GM19372 (cell line): Measurements from ENCODE around the gene NHSL2.
A peak's percentile ranks its signal among the peaks of the same experiment; 100 is the strongest.

Experiments used
- ATAC-seq: cut with Tn5 transposase; IDR thresholded peaks from one replicate; pipeline ENCODE4 v1.9.1; 2021; ENCODE audit warnings: mild to moderate bottlenecking, low read depth, moderate library complexity; ENCODE audit not compliant: unreplicated experiment

NHSL2 gene

GRCh38 chrX:72060921-72061490, 150.4 kb downstream of the NHSL2 start:
- no peak for ATAC-seq

- no peak for ATAC-seq
These were observed 152.3 kb downstream of the NHSL2 start for GRCh38 chrX:72062916-72063315.

GRCh38 chrX:72069350-72070160, 158.9 kb downstream of the NHSL2 start:
- no peak for ATAC-seq

- ATAC-seq = no peak
These were observed 160.6 kb downstream of the NHSL2 start for GRCh38 chrX:72071213-72071612.

- no peak for ATAC-seq
These were observed 163.0 kb downstream of the NHSL2 start for GRCh38 chrX:72073633-72074032.

GRCh38 chrX:72078411-72078810, 167.8 kb downstream of the NHSL2 start:
- no peak for ATAC-seq

- no peak for ATAC-seq
These were observed 169.0 kb downstream of the NHSL2 start for GRCh38 chrX:72079607-72080006.

- ATAC-seq = no peak
These were observed 169.5 kb downstream of the NHSL2 start for GRCh38 chrX:72080150-72080549.

GRCh38 chrX:72080800-72081199, 170.2 kb downstream of the NHSL2 start:
- ATAC-seq = no peak

- no peak for ATAC-seq
These were observed 171.1 kb downstream of the NHSL2 start for GRCh38 chrX:72081605-72082320.

- no peak for ATAC-seq
These were observed 172.6 kb downstream of the NHSL2 start for GRCh38 chrX:72083291-72083690.

- ATAC-seq = no peak
These were observed 173.5 kb downstream of the NHSL2 start for GRCh38 chrX:72084114-72084513.

GRCh38 chrX:72086995-72087394, 176.3 kb downstream of the NHSL2 start:
- ATAC-seq = no peak

- ATAC-seq = no peak
These were observed 178.1 kb downstream of the NHSL2 start for GRCh38 chrX:72088761-72089160.

GRCh38 chrX:72089254-72089653, 178.6 kb downstream of the NHSL2 start:
- ATAC-seq = no peak

- no peak for ATAC-seq
These were observed 184.2 kb downstream of the NHSL2 start for GRCh38 chrX:72094894-72095293.

- no peak for ATAC-seq
These were observed 184.7 kb downstream of the NHSL2 start for GRCh38 chrX:72095370-72095769.

- ATAC-seq = no peak
These were observed 186.5 kb downstream of the NHSL2 start for GRCh38 chrX:72097098-72097497.

- no peak for ATAC-seq
These were observed 189.6 kb downstream of the NHSL2 start for GRCh38 chrX:72100051-72100755.

- peak; percentile 80 for ATAC-seq
These were observed 190.2 kb downstream of the NHSL2 start for GRCh38 chrX:72100824-72101351.

- ATAC-seq = no peak
These were observed 191.0 kb downstream of the NHSL2 start for GRCh38 chrX:72101597-72102037.
